ENCODE measurements around the gene SSH2.
"Not testable (repeated sequence)": the region's sequence is repeated elsewhere in the genome, so short reads cannot be mapped to it uniquely, and the experiment has no call there.

SSH2 gene

GRCh38 chr17:29862951-29863350 is 67.1 kb downstream of the SSH2 start:
- no peak for DNase-seq
- H3K4me1 ChIP-seq = no peaks in the 10 kb centered on the region
- TF ChIP-seq CTCF (IDR thresholded peaks at IDR 0.05; ENCODE audit: low read depth, low read length) = no peak
- H3K36me3 ChIP-seq = no peaks in the 10 kb centered on the region
- H3K9me3 ChIP-seq = no peaks in the 10 kb centered on the region
- H3K27me3 ChIP-seq = no peaks in the 10 kb centered on the region
- H3K4me3 ChIP-seq (ENCODE audit: low read depth, low read length) = no peak overlapping the region

- Histone ChIP-seq H3K4me1 (no peaks in the 10 kb centered on the region), H3K27me3 (no peaks in the 10 kb centered on the region), H3K4me3 (ENCODE audit: low read depth, low read length) (no peak overlapping the region), H3K36me3 (no peaks in the 10 kb centered on the region), H3K9me3 (no peaks in the 10 kb centered on the region)
- TF ChIP-seq CTCF (IDR thresholded peaks at IDR 0.05; ENCODE audit: low read depth, low read length) = no peak
- DNase-seq = no peak
Measured at GRCh38 chr17:29862127-29862526, 67.9 kb downstream of the SSH2 start.

GRCh38 chr17:29859445-29859844 is 70.6 kb downstream of the SSH2 start:
- H3K4me1 ChIP-seq; H3K27me3 ChIP-seq; H3K4me3 ChIP-seq (ENCODE audit: low read depth, low read length); DNase-seq; H3K9me3 ChIP-seq; H3K36me3 ChIP-seq: not testable (repeated sequence)

- no peaks in the 10 kb centered on the region for H3K9me3 ChIP-seq
- H3K27me3 ChIP-seq = no peaks in the 10 kb centered on the region
- no peak overlapping the region for H3K4me3 ChIP-seq (ENCODE audit: low read depth, low read length)
- no peaks in the 10 kb centered on the region for H3K36me3 ChIP-seq
- no peak for TF ChIP-seq CTCF (IDR thresholded peaks at IDR 0.05; ENCODE audit: low read depth, low read length)
- no peak for DNase-seq
- H3K4me1 ChIP-seq = no peaks in the 10 kb centered on the region
Measured at GRCh38 chr17:29857823-29858222, 72.2 kb downstream of the SSH2 start.

- not testable (repeated sequence) for H3K27me3 ChIP-seq; DNase-seq; H3K9me3 ChIP-seq; H3K4me1 ChIP-seq; H3K4me3 ChIP-seq (ENCODE audit: low read depth, low read length); H3K36me3 ChIP-seq
Measured at GRCh38 chr17:29857105-29857504, 72.9 kb downstream of the SSH2 start.

- Histone ChIP-seq H3K4me3 (ENCODE audit: low read depth, low read length) (no peak overlapping the region), H3K9me3 (no peaks in the 10 kb centered on the region), H3K4me1 (no peaks in the 10 kb centered on the region), H3K36me3 (no peaks in the 10 kb centered on the region), H3K27me3 (no peaks in the 10 kb centered on the region)
- DNase-seq = no peak
- TF ChIP-seq CTCF (IDR thresholded peaks at IDR 0.05; ENCODE audit: low read depth, low read length) = no peak
Measured at GRCh38 chr17:29855686-29856085, 74.3 kb downstream of the SSH2 start.

GRCh38 chr17:29848737-29849136 is 81.3 kb downstream of the SSH2 start:
- Histone ChIP-seq H3K4me3 (ENCODE audit: low read depth, low read length) (no peak overlapping the region), H3K4me1 (peaks cover 18% of the 10 kb centered on the region), H3K27me3 (no peaks in the 10 kb centered on the region), H3K9me3 (no peaks in the 10 kb centered on the region), H3K36me3 (no peaks in the 10 kb centered on the region)
- no peak for TF ChIP-seq CTCF (IDR thresholded peaks at IDR 0.05; ENCODE audit: low read depth, low read length)
- no peak for DNase-seq

All from BE2C (cell line).